CD4-positive, alpha-beta T cell treated with Interleukin-10 for 1 hour (primary cell): ENCODE data around the gene CCND1.

Source experiments
- DNase-seq: peaks from one replicate; pipeline ENCODE4 v3.0.0-alpha.2; 2020

The CCND1 gene

DNA sequence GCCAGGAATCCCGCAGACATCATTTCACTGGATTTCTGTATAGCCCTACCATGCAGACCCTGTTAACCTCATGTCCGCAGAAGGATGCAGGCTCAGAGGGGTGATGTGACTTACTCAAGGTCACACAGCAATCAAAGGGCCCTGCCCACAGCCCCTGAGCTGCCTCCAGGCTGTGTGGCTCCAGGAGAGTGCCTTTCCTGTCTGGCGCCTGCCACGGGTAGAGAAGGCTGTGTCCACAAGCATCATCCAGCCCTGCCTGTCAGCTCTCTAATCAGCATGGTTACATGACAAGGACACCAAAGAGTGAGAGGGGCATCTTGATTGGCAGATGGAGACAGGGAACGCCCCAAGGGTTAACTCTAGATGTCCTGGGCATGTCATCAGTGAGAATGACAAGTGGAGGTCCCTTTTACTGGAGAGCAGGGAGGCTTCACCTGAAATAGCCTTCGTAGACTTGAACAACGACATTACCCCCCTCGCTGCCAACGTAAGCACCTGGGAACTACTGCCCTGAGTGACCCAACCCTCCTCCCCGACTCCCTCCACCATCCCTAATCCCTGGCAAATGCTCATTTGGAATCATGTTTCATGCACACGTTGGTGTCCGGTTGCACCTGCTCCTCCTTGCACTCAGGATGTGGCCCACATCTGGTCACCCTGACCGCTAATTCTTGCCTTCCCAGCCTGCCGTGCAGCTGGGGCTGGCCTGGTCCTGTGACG is 56.0 kb downstream of the CCND1 start:
- no peak for DNase-seq

DNA sequence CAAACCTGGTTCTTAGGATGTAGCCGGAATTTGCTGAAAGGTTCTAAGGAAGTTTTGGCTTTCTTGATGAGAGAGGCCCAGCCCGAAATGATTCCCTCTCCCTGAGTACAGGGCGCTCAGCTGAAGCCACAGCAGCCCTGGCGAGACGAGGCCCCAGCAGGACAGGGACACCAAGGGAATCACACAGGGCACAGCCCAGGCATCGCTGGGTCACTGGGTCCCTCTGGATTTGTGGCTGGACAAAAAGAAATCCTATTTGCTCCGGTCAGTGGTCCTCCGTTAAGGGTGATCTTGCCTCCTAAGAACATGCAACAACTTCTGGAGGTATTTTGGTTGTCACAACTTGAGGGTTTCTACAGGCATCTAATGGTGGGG is 56.5 kb downstream of the CCND1 start:
- DNase-seq, result no peak

DNA sequence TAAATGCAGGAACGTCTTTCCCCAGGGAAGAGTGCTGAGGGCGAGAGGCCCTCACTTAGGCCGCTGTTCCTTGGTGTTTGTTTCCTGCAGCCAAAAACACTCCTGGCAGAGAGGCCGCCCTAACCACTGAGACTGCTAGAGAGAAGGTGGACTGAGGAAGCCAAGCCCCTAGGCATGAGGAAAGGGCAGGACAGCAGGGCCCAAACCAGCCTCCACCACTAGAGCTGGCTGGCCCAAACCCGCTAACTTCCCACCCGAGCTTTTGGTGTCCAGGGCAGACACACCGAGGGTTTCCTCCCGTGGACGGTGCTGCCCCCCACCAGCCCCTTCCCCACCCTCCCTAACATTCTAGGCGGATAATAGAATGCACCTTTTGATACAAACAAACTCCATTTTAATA is 56.9 kb downstream of the CCND1 start:
- DNase-seq, result no peak

DNA sequence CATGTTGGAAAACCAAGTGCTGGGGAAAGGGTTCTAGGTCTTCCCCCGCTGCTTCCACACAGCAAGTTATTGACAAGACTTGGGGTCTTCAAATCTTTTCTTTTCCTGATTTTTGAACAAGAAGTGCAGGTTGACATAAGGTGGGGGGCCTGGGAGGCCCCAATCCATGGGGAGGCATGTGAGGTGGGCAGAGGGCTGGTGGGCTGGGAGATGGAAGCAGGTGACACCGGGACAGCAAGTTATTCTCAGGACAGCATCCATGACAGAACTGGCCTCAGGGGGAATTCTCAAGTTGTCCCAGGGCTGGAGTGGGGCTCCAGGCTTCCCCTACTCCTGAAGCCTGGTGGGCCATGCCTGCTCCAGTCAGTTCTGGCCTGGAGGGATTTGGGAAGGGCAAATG is 57.4 kb downstream of the CCND1 start:
- DNase-seq, result no peak

DNA sequence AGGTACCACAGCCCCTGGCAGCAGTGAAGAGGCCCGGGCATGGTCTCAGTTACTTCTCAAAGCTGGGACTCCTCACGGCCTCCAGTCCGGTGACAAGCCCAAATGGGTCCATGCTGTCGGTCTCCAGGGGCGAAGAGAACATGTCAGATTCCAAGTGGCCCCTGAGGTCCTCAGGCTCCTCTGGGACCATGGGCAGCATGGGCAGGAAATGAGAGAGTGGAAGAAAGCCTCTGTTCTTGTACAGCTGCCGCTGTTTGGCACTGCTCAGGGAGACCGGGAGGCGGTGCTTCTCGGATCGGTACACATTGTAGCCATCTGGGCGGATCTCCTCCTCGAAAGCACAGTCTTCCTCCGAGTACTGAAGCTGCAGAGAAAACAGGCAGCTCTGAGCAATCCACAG is 58.3 kb downstream of the CCND1 start:
- no peak for DNase-seq

DNA sequence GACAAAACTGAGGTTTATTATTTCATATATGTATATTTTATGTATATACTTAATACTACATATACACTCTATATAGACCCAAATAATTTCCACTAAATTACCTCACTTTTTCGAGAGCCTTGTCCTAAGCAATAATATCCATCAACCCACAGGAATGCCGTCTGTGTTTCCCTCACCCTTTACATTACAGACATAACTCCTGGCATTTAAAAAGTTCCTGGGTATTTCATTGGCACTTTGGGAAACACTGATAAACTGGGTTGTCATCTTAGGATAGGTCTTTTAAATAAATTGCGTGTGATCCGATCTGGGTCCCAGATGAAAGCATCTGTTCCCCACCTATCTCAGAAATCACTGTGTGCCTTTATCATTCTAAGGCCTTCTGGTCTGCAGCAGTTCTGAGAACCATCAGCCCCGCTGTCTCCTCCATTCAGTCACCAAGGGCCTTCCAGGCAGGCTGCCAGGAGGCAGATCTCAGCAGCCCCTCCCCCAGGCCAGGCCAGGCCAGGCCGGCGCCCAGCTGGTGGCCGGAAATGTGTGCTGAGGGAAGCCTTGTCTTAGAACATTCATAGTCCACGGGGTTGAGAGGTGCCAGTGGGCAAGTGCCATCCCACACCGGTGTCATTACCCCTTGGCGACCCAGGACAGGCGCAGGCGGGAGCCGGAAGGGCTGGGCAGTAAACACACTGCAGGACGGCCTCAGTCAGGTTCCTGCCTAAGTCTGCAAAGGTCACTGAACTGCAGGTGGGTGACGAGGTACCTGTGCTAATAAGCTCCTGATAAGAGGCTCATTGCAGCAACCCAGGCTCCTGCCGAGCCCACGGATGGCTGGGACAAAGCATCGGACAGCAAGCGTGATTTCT is 59.6 kb downstream of the CCND1 start:
- no peak for DNase-seq

DNA sequence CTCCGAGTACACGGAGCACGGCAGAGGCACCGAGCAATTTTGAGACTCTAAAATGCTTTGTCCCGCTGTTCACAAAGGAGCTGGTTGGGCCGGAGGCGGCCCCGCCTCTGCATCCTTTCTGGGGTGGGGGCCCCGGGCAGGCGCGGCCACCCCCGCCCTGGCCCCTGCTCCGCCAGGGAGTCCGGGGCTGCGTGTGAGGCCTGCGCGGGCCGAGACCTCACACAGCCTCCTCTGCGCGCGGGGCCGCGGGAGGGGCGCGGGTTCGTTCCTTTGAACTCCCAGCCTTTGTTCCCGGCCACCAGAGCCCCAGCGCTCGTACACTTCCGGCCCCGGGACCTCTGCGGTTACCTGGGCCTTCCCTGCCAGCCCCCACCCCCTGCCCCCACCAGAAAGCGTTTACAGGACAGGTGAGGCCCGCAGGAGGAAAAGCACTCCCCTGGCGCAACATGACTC is 61.3 kb downstream of the CCND1 start:
- DNase-seq, result no peak

DNA sequence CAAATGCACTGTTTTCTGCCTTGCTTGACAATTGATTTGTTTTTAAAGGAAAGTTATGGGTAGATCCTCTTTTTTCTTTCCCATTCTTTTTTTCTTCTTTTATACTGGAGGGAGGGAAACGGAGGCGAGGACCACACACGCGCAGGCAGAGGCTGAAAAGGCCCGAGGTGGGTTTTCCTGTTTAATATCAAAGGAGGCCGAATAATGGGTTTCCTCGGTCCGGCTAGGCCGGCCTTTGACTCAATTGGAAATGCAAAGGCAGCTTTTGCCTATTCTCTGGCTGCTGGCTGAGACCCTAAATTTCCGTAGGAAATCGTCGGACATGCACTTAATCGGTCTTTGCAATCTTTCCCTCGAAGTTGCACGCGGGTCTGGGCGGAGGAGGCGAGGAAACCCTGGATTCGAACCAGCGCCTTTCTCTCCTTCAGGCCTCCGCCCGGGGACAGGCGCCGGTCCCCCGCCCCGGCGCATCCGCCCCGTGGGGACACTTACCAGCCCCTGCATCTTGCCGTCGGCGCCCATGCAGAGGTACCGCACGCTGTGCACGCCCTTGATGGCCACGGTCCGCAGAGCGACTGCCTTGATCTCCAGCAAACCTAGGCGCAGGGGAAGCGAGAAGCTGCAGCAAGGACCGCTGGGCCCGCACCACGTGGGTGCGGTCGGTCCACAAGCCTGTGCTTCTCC is 62.0 kb downstream of the CCND1 start:
- DNase-seq, result no peak

DNA sequence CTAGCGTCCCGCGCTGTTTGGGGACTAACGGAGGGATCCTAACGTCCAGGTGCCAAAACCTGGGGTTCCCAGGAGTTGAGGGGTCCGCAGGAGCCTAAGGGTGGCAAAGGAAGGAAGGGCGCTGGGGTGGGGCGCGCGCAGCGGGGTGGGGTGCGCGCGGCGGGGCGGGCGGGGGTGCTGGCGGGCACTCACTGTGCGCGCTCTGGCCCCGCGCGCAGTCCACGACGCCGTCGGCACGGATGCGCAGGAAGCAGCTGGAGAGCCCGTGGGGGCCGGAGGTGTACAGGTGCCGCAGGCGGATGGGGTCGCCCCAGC is 62.5 kb downstream of the CCND1 start:
- DNase-seq, result no peak
